HG03378 (cell line): Measurements from ENCODE around the gene ARMC12.

ENCODE experiments used
- ATAC-seq: cut with Tn5 transposase; IDR thresholded peaks from one replicate; pipeline ENCODE4 v1.9.1; 2021; ENCODE audit warnings: mild to moderate bottlenecking, moderate library complexity; ENCODE audit not compliant: unreplicated experiment

Gene ARMC12

GRCh38 chr6:35769211-35769610, 32.4 kb downstream of the ARMC12 start:
- no peak for ATAC-seq

GRCh38 chr6:35771343-35771627, 34.5 kb downstream of the ARMC12 start:
- no peak for ATAC-seq

- no peak for ATAC-seq
These were observed 37.4 kb downstream of the ARMC12 start for GRCh38 chr6:35774116-35774794.

GRCh38 chr6:35775031-35775430, 38.2 kb downstream of the ARMC12 start:
- no peak for ATAC-seq

- no peak for ATAC-seq
These were observed 39.8 kb downstream of the ARMC12 start, which contains the start of gene CLPSL2 for GRCh38 chr6:35776364-35777215. TSS of gene CLPSL2 (plus strand) at chr6:35776598. CDS start at chr6:35776619, 21 bp downstream.

GRCh38 chr6:35777356-35778102, 40.7 kb downstream of the ARMC12 start:
- ATAC-seq: no peak

- no peak for ATAC-seq
These were observed 41.6 kb downstream of the ARMC12 start for GRCh38 chr6:35778437-35778836.

- ATAC-seq: no peak
These were observed 43.9 kb downstream of the ARMC12 start, which contains the start of gene CLPSL1 for GRCh38 chr6:35780719-35781118. TSS of gene CLPSL1 (plus strand) at chr6:35781019. CDS start at chr6:35781111, 92 bp downstream.

- no peak for ATAC-seq
These were observed 44.5 kb downstream of the ARMC12 start for GRCh38 chr6:35781290-35781689.

GRCh38 chr6:35782424-35782823, 45.6 kb downstream of the ARMC12 start:
- no peak for ATAC-seq

- ATAC-seq: no peak
These were observed 47.4 kb downstream of the ARMC12 start for GRCh38 chr6:35784200-35784599.

GRCh38 chr6:35786272-35786671, 49.4 kb downstream of the ARMC12 start:
- no peak for ATAC-seq

GRCh38 chr6:35786810-35787209, 50.0 kb downstream of the ARMC12 start:
- no peak for ATAC-seq

GRCh38 chr6:35787266-35788218, 50.7 kb downstream of the ARMC12 start:
- ATAC-seq: no peak

GRCh38 chr6:35788423-35788982, 51.7 kb downstream of the ARMC12 start:
- ATAC-seq: no peak

- ATAC-seq: no peak
These were observed 53.9 kb downstream of the ARMC12 start for GRCh38 chr6:35790683-35791082.

GRCh38 chr6:35794536-35795452, 58.0 kb downstream of the ARMC12 start:
- ATAC-seq: no peak

GRCh38 chr6:35795453-35796071, 58.7 kb downstream of the ARMC12 start:
- ATAC-seq: no peak

GRCh38 chr6:35796236-35796635, 59.4 kb downstream of the ARMC12 start:
- no peak for ATAC-seq
